ENCODE results near the gene TRAF1. TPM values are rescaled to one million over a fixed set of nuclear protein-coding genes. Genes with fewer than 3 reads are reported as not detected.

TRAF1 gene
- total and polyA plus RNA-seq, 12 donors = 1.1 to 6.7 (median 2.0) TPM

GRCh38 chr9:120856700-120857099 is 69.9 kb downstream of the TRAF1 start:
- Histone ChIP-seq H3K4me3 (no peak overlapping the region), H3K27me3 (no peaks in the 10 kb centered on the region), H3K27ac (no peak overlapping the region), H3K36me3 (peaks cover 0 to 89% (median 14%) of the 10 kb centered on the region in 9 donors), H3K9me3 (no peaks in the 10 kb centered on the region), H3K4me1 (peaks cover 0 to 17% (median 6%) of the 10 kb centered on the region in 9 donors)
- WGBS, 2 donors = 79 to 81% methylated on average over 4 of the region's 4 CpGs
- TF ChIP-seq CTCF (IDR thresholded peaks at IDR 0.05) = no peak
- DNase-seq (no peak), ATAC-seq (peak in 1 of 8 donors; percentile 28)
- intact Hi-C loops (cut with DNase I) = no loop called here

DNA sequence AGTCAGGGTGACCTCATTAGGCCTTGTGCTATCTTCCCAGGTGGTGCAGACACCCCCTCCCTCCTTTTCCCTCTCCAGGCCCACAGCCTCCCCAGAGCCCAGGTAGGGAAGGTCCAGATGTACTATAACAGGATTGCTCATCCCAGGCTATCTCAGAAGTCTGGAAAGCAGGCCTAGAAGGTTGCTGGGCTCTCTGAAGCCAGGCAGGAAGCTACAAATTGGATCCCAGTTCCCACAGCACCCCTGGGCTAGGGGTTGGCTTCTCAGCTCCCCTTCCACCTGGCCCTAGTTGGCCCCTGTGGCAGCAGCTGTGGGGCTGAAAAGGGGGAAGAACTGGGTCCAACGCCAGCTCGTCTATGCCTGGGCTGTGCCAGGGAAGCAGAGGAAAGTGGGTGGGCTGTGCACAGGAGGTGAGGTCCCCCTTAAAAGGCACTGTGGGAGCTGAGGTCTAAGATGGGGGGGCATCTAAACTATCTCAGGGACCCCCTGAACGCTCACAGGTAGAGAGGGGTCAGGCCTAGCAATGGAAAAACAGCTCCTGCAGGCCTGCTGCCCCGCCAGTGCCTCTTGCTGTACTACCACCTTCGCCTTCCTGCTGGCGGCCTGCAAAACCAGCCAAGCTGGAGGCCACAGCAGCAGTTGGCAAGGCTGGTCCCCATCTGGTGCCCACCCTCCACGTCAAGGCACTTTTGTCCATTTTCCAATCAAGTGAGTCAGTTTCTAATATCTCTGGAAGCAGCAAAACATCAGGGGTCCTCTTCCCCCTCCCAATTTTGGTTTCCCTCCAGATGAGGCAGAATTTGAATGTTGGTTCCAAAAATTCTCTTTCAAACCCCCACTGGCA is 70.5 kb downstream of the TRAF1 start:
- Histone ChIP-seq H3K4me1 (peaks cover 0 to 17% (median 6%) of the 10 kb centered on the region in 9 donors), H3K36me3 (peaks cover 0 to 89% (median 18%) of the 10 kb centered on the region in 9 donors), H3K27ac (no peak overlapping the region), H3K4me3 (no peak overlapping the region), H3K27me3 (no peaks in the 10 kb centered on the region), H3K9me3 (no peaks in the 10 kb centered on the region)
- DNase-seq = no peak
- WGBS, 2 donors = 87 to 90% methylated on average over 7 of the region's 7 CpGs
- intact Hi-C loops (cut with DNase I) = no loop called here
- no peak for TF ChIP-seq CTCF (IDR thresholded peaks at IDR 0.05)
- ATAC-seq = peak in 1 of 8 donors; percentile 23

- Histone ChIP-seq H3K4me3 (no peak overlapping the region), H3K27me3 (no peaks in the 10 kb centered on the region), H3K36me3 (peaks cover 0 to 82% (median 18%) of the 10 kb centered on the region in 9 donors), H3K4me1 (peaks cover 0 to 17% (median 6%) of the 10 kb centered on the region in 9 donors), H3K27ac (no peak overlapping the region), H3K9me3 (no peaks in the 10 kb centered on the region)
- 87% methylated on average over 3 of the region's 3 CpGs for WGBS, 2 donors
- intact Hi-C loops (cut with DNase I) = no loop called here
- ATAC-seq = no peak
- no peak for DNase-seq
- TF ChIP-seq CTCF (IDR thresholded peaks at IDR 0.05) = no peak
These were observed 71.8 kb downstream of the TRAF1 start for GRCh38 chr9:120854596-120855327.

GRCh38 chr9:120853198-120853597 is 73.4 kb downstream of the TRAF1 start:
- no peak for ATAC-seq
- Histone ChIP-seq H3K27ac (no peak overlapping the region), H3K9me3 (no peaks in the 10 kb centered on the region), H3K4me3 (no peak overlapping the region), H3K4me1 (peaks cover 0 to 17% (median 6%) of the 10 kb centered on the region in 9 donors), H3K27me3 (no peaks in the 10 kb centered on the region), H3K36me3 (peaks cover 0 to 69% (median 11%) of the 10 kb centered on the region in 9 donors)
- WGBS, 2 donors = 87% methylated on average over 6 of the region's 6 CpGs
- no peak for DNase-seq
- no peak for TF ChIP-seq CTCF (IDR thresholded peaks at IDR 0.05)
- intact Hi-C loops (cut with DNase I) = no loop called here

Other genes with a start within 250 kb of the TRAF1 start
- 10 to 100 TPM in 5 of 10 donors, 1 to 10 TPM in 5; 5.2 to 39.1 (median 9.6) TPM for gene MEGF9, start 212.3 kb downstream of the TRAF1 start, total RNA-seq
- 1 to 10 TPM; 3.0 TPM for gene MEGF9, start 212.3 kb downstream of the TRAF1 start, polyA plus RNA-seq
- 10 to 100 TPM; 38.7 to 52.0 (median 46.1) TPM for gene FBXW2, start 133.4 kb downstream of the TRAF1 start, total RNA-seq
- 10 to 100 TPM in 1 of 2 donors, 1 to 10 TPM in 1; 7.5 to 14.8 TPM for gene FBXW2, start 133.4 kb downstream of the TRAF1 start, polyA plus RNA-seq
- gene PSMD5, start 83.9 kb downstream of the TRAF1 start, total RNA-seq = 10 to 100 TPM in 8 of 10 donors, 1 to 10 TPM in 2; 7.7 to 22.8 (median 15.4) TPM
- 1 to 10 TPM; 8.0 to 9.4 TPM for gene PSMD5, start 83.9 kb downstream of the TRAF1 start, polyA plus RNA-seq
- gene PHF19, start 49.6 kb downstream of the TRAF1 start, total RNA-seq = 10 to 100 TPM in 8 of 10 donors, 1 to 10 TPM in 2; 9.2 to 24.0 (median 13.4) TPM
- gene PHF19, start 49.6 kb downstream of the TRAF1 start, polyA plus RNA-seq = 10 to 100 TPM; 10.2 to 12.5 TPM
- 1 to 10 TPM in 3 of 10 donors, under 1 TPM in 7; 0.35 to 1.2 (median 0.50) TPM for gene C5, start 123.5 kb upstream of the TRAF1 start, total RNA-seq
- gene C5, start 123.5 kb upstream of the TRAF1 start, polyA plus RNA-seq = 1 to 10 TPM in 1 of 2 donors, under 1 TPM in 1; 0.35 to 1.5 TPM
- gene CNTRL, start 148.2 kb upstream of the TRAF1 start, total RNA-seq = 1 to 10 TPM; 3.6 to 7.5 (median 4.2) TPM
- gene CNTRL, start 148.2 kb upstream of the TRAF1 start, polyA plus RNA-seq = 1 to 10 TPM; 2.5 to 5.1 TPM